Immature natural killer cell (primary cell): ENCODE measurements around the gene JAM3. TPM values are rescaled to one million over a fixed set of nuclear protein-coding genes. Genes with fewer than 3 reads are reported as not detected.

Experiments
- DNase-seq, 3 donors: peaks; one replicate each; pipeline ENCODE4 v3.0.0; 2022; ENCODE audit warnings: mixed read lengths in 1 of 3
- H3K27ac Mint-ChIP-seq, 6 donors: one replicate each; pipeline ENCODE4 v1.8.0; 2020; ENCODE audit warnings: mixed read lengths in 6 of 6, mild to moderate bottlenecking in 5 of 6, inconsistent platforms in 4 of 6, moderate library complexity in 3 of 6
- H3K27me3 Mint-ChIP-seq, 3 donors: one replicate each; pipeline ENCODE4 v1.8.0; 2020 to 2021; ENCODE audit warnings: low read depth in 3 of 3, mild to moderate bottlenecking in 3 of 3, mixed read lengths in 3 of 3, moderate library complexity in 3 of 3, inconsistent platforms in 1 of 3
- H3K36me3 Mint-ChIP-seq, 3 donors: one replicate each; pipeline ENCODE4 v1.8.0; 2020; ENCODE audit warnings: mixed read lengths in 3 of 3, inconsistent platforms in 2 of 3, mild to moderate bottlenecking in 2 of 3
- H3K4me1 Mint-ChIP-seq, 2 donors: one replicate each; pipeline ENCODE4 v1.8.0; 2020; ENCODE audit warnings: inconsistent platforms in 2 of 2, mild to moderate bottlenecking in 2 of 2, mixed read lengths in 2 of 2, moderate library complexity in 1 of 2
- H3K4me3 Mint-ChIP-seq, 5 donors: one replicate each; pipeline ENCODE4 v1.8.0; 2020; ENCODE audit warnings: mild to moderate bottlenecking in 5 of 5, mixed read lengths in 5 of 5, inconsistent platforms in 3 of 5, moderate library complexity in 3 of 5
- H3K9me3 Mint-ChIP-seq, 6 donors: one replicate each; pipeline ENCODE4 v1.8.0; 2020; ENCODE audit warnings: mild to moderate bottlenecking in 6 of 6, mixed read lengths in 6 of 6, inconsistent platforms in 4 of 6, moderate library complexity in 3 of 6
- polyA plus RNA-seq, 3 donors: library from polyadenylated mRNA; unstranded; fragments of 300-500 nt; fragmentation: Illumina TruSeq; gene quantifications; one replicate each; pipeline ENCODE4 v1.2.3, GENCODE V29; 2021

The JAM3 gene
- polyA plus RNA-seq, 3 donors from 2014 or later = 1.6 to 1.9 TPM; not detected in 1

DNA sequence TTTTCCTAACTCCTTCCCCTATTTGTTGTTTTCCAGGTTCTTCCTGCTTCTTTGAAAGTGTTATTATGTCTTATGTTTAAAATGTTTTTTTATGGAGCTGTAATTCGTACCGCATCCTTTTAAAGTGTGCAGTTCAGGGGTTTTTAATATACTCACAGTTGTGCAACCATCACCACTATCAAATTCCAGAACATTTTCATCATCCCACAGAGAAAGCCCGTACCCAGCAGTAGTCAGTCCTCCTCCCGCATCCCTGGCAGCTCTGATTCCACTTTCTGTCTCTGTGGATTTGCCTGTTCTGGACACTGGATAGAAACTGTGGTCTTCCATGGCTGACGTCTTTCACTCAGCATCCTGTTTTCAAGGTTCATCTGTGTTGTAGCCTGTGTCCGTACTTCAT is 73.7 kb downstream of the JAM3 start:
- Mint-ChIP-seq H3K36me3 (peaks cover 0 to 8% (median 0%) of the 10 kb centered on the region in 3 donors), H3K27ac (no peak overlapping the region), H3K9me3 (no peaks in the 10 kb centered on the region), H3K4me1 (peaks cover 4 to 8% of the 10 kb centered on the region in 2 donors), H3K4me3 (no peak overlapping the region), H3K27me3 (peaks cover 3 to 5% (median 5%) of the 10 kb centered on the region in 3 donors)
- DNase-seq = no peak

DNA sequence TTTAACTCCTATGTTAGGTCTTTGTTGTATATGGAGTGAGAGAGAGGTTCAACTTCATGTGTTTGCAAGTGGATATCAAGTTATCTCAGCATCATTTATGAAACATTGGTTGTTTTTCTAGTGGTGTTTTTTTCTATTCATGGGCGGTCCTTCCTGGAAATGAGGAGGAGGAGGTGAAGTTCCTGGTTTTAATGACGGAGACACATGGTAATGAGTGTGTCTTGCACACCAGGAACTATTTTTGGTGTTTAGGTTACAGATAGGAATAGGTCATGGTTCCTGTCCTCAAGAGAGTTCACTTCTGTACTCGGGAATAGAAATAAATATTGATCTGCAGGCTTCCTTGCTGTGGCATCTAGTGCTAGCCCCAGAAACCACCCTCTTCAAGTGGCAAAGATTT is 74.9 kb downstream of the JAM3 start:
- H3K27ac Mint-ChIP-seq = no peak overlapping the region
- peaks cover 2 to 5% (median 5%) of the 10 kb centered on the region in 3 donors for H3K27me3 Mint-ChIP-seq
- no peak for DNase-seq
- H3K4me1 Mint-ChIP-seq = peaks cover 4 to 8% of the 10 kb centered on the region in 2 donors
- H3K4me3 Mint-ChIP-seq = no peak overlapping the region
- H3K36me3 Mint-ChIP-seq = peaks cover 0 to 12% (median 0%) of the 10 kb centered on the region in 3 donors
- H3K9me3 Mint-ChIP-seq = no peaks in the 10 kb centered on the region

DNA sequence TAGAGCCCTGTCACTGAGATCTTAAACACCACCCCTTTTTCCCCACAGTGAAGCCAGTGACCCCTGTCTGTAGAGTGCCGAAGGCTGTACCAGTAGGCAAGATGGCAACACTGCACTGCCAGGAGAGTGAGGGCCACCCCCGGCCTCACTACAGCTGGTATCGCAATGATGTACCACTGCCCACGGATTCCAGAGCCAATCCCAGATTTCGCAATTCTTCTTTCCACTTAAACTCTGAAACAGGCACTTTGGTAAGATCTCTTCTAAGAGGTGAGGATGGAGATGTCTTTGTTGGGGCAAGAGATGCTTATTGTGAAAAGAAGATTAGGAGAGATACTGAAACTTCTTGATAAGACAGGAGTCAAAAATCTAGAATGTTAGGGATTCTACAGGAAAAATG is 75.9 kb downstream of the JAM3 start:
- Mint-ChIP-seq H3K27me3 (peaks cover 0 to 5% (median 3%) of the 10 kb centered on the region in 3 donors), H3K4me1 (peaks cover 4 to 8% of the 10 kb centered on the region in 2 donors), H3K9me3 (no peaks in the 10 kb centered on the region), H3K4me3 (no peak overlapping the region), H3K27ac (no peak overlapping the region), H3K36me3 (peaks cover 0 to 12% (median 5%) of the 10 kb centered on the region in 3 donors)
- DNase-seq = no peak

DNA sequence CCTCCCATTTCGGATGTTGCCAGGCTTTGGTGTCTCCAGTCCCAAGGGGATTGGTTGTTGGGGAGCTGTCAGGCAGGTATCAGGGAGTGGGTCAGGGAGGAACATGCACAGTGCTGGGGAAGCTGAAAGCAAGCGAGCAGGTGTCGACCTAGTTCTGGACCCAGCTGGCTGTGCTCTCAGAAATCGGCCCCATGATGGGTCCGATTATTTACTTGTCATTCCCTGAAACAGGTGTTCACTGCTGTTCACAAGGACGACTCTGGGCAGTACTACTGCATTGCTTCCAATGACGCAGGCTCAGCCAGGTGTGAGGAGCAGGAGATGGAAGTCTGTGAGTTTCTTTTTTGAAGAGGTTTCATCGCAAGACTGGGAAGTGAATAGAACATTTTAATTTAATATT is 76.8 kb downstream of the JAM3 start:
- peaks cover 0 to 12% (median 7%) of the 10 kb centered on the region in 3 donors for H3K36me3 Mint-ChIP-seq
- H3K4me3 Mint-ChIP-seq = no peak overlapping the region
- H3K27me3 Mint-ChIP-seq = peaks cover 0 to 5% (median 3%) of the 10 kb centered on the region in 3 donors
- H3K9me3 Mint-ChIP-seq = no peaks in the 10 kb centered on the region
- peaks cover 4 to 8% of the 10 kb centered on the region in 2 donors for H3K4me1 Mint-ChIP-seq
- no peak overlapping the region for H3K27ac Mint-ChIP-seq
- DNase-seq = no peak

DNA sequence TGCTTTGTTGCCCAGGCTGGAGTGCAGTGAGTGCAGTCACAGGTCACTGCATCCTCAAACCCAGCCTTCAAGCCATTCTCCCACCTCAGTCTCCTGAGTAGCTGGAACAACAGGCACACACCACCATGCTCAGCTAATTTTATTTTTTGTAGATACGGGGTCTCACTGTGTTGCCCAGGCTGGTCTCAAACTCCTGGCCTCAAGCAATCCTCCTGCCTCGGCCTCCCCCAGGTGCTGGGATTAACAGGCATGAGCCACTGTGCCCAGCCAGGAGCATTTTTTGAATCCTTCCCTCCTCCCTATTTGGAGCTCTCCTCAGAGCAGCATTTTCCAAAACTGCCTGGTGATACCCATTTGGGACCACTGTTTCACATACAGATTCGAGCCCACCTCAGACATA is 77.7 kb downstream of the JAM3 start:
- H3K27ac Mint-ChIP-seq = peak overlapping the region in 1 of 6 donors; percentile 37
- H3K27me3 Mint-ChIP-seq = peaks cover 0 to 5% (median 3%) of the 10 kb centered on the region in 3 donors
- H3K4me1 Mint-ChIP-seq = peaks cover 4 to 8% of the 10 kb centered on the region in 2 donors
- no peak overlapping the region for H3K4me3 Mint-ChIP-seq
- H3K9me3 Mint-ChIP-seq = no peaks in the 10 kb centered on the region
- no peak for DNase-seq
- H3K36me3 Mint-ChIP-seq = peaks cover 4 to 15% (median 12%) of the 10 kb centered on the region in 3 donors

DNA sequence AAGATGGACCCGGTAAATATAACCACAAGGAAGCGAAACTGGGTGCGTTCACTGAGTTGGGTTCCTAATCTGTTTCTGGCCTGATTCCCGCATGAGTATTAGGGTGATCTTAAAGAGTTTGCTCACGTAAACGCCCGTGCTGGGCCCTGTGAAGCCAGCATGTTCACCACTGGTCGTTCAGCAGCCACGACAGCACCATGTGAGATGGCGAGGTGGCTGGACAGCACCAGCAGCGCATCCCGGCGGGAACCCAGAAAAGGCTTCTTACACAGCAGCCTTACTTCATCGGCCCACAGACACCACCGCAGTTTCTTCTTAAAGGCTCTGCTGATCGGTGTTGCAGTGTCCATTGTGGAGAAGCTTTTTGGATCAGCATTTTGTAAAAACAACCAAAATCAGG is 80.5 kb downstream of the JAM3 start:
- Mint-ChIP-seq H3K4me3 (no peak overlapping the region), H3K9me3 (no peaks in the 10 kb centered on the region), H3K36me3 (peaks cover 4 to 23% (median 9%) of the 10 kb centered on the region in 3 donors), H3K27me3 (peaks cover 0 to 3% (median 0%) of the 10 kb centered on the region in 3 donors), H3K4me1 (peaks cover under 1 to 1% of the 10 kb centered on the region in 2 donors), H3K27ac (no peak overlapping the region)
- DNase-seq = no peak

DNA sequence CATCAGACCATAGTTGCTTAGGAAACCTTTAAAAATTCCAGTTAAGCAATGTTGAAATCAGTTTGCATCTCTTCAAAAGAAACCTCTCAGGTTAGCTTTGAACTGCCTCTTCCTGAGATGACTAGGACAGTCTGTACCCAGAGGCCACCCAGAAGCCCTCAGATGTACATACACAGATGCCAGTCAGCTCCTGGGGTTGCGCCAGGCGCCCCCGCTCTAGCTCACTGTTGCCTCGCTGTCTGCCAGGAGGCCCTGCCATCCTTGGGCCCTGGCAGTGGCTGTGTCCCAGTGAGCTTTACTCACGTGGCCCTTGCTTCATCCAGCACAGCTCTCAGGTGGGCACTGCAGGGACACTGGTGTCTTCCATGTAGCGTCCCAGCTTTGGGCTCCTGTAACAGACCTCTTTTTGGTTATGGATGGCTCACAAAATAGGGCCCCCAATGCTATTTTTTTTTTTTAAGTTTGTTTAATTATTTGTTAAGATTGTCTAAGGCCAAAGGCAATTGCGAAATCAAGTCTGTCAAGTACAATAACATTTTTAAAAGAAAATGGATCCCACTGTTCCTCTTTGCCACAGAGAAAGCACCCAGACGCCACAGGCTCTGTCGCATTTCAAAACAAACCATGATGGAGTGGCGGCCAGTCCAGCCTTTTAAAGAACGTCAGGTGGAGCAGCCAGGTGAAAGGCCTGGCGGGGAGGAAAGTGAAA is 81.5 kb downstream of the JAM3 start:
- peaks cover 4 to 29% (median 4%) of the 10 kb centered on the region in 3 donors for H3K36me3 Mint-ChIP-seq
- H3K9me3 Mint-ChIP-seq = no peaks in the 10 kb centered on the region
- H3K4me1 Mint-ChIP-seq = no peaks in the 10 kb centered on the region
- no peak overlapping the region for H3K4me3 Mint-ChIP-seq
- DNase-seq = no peak
- peaks cover 0 to 3% (median 0%) of the 10 kb centered on the region in 3 donors for H3K27me3 Mint-ChIP-seq
- H3K27ac Mint-ChIP-seq = no peak overlapping the region

DNA sequence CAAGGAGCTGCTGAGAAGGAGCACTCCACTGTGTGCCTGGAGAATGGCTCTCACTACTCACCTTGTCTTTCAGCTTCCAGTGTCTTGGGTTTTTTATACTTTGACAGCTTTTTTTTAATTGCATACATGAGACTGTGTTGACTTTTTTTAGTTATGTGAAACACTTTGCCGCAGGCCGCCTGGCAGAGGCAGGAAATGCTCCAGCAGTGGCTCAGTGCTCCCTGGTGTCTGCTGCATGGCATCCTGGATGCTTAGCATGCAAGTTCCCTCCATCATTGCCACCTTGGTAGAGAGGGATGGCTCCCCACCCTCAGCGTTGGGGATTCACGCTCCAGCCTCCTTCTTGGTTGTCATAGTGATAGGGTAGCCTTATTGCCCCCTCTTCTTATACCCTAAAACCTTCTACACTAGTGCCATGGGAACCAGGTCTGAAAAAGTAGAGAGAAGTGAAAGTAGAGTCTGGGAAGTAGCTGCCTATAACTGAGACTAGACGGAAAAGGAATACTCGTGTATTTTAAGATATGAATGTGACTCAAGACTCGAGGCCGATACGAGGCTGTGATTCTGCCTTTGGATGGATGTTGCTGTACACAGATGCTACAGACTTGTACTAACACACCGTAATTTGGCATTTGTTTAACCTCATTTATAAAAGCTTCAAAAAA is 82.3 kb downstream of the JAM3 start:
- H3K9me3 Mint-ChIP-seq = no peaks in the 10 kb centered on the region
- H3K4me1 Mint-ChIP-seq = no peaks in the 10 kb centered on the region
- no peak for DNase-seq
- peaks cover 4 to 33% (median 7%) of the 10 kb centered on the region in 3 donors for H3K36me3 Mint-ChIP-seq
- peaks cover 0 to 3% (median 0%) of the 10 kb centered on the region in 3 donors for H3K27me3 Mint-ChIP-seq
- H3K4me3 Mint-ChIP-seq = no peak overlapping the region
- H3K27ac Mint-ChIP-seq = peak overlapping the region in 1 of 6 donors; percentile 14

DNA sequence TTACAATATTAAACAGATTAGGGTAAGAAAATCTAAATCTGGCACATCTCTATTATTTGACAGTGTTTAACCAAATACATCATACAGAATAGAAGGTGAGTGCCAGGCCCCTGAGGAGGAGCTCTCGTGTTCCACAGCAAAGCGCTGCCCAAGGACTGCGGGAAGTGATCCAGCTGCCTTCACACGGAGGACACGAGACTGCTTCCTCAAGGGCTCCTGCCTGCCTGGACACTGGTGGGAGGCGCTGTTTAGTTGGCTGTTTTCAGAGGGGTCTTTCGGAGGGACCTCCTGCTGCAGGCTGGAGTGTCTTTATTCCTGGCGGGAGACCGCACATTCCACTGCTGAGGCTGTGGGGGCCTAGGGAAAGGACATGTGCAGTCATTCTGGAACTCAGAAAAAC is 83.8 kb downstream of the JAM3 start:
- H3K27me3 Mint-ChIP-seq = peaks cover 0 to 3% (median 0%) of the 10 kb centered on the region in 3 donors
- peaks cover 7 to 41% (median 14%) of the 10 kb centered on the region in 3 donors for H3K36me3 Mint-ChIP-seq
- no peaks in the 10 kb centered on the region for H3K4me1 Mint-ChIP-seq
- H3K4me3 Mint-ChIP-seq = no peak overlapping the region
- H3K27ac Mint-ChIP-seq = no peak overlapping the region
- no peak for DNase-seq
- H3K9me3 Mint-ChIP-seq = no peaks in the 10 kb centered on the region

DNA sequence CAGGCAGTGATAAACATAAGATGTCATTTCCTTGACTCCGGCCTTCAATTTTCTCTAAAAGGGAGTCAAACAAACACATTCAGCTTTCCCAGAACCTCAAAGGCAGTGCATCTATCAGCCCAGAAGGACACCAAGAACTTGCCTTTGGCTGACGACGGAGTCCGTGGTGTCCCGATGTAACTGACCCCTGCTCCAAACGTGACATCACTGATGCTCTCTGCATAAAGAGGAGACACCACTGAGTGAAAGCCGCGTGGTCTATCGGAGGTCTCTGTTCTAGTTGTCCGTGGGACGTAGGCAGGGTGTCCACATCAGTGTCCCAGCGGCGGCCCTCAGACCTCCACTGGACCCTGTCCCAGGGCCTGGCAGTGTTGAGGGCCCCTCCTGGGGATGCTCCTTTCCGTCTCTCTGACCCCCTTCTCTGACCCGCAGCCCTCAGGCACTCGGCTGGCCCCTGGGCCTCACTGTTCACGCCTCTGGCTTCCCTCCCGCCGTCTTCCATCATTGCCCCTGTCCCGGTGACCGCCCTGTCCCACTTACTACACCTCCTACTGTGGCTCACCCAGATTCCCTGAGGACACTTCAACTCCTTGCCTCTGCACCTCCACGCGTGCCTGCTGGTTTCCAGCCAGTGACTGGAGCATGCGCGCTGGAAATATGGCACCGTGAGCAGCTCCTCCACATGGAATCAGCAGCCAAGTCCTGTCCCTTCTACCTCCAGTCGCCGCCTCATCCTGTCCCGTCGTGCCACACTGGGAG is 84.5 kb downstream of the JAM3 start:
- H3K27ac Mint-ChIP-seq = peak overlapping the region in 1 of 6 donors; percentile 29
- no peak for DNase-seq

DNA sequence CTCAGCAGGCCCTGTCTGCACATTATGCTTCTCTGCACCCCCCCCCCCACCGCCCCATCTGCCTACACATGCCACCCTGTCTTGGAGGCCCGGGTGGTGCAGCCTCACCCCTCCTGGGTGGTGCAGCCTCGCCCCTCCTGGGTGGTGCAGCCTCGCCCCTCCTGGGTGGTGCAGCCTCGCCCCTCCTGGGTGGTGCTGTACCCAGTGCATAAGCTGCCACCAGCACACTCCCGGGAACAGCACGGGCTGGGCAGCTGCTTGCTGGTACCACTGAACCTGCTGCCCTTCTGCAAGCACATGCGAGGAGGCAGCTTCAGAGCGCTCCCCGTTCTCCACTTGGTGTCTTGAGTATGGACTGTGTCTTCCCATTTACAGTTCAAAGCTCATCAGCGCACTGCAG is 85.6 kb downstream of the JAM3 start:
- Mint-ChIP-seq H3K27me3 (peaks cover 0 to 3% (median 0%) of the 10 kb centered on the region in 3 donors), H3K36me3 (peaks cover 3 to 52% (median 17%) of the 10 kb centered on the region in 3 donors), H3K4me1 (no peaks in the 10 kb centered on the region), H3K9me3 (no peaks in the 10 kb centered on the region), H3K27ac (no peak overlapping the region), H3K4me3 (no peak overlapping the region)
- no peak for DNase-seq

More for the DNA sequence above, 84.5 kb downstream of the JAM3 start:
- Mint-ChIP-seq H3K36me3 (peaks cover 3 to 46% (median 17%) of the 10 kb centered on the region in 3 donors), H3K27me3 (peaks cover 0 to 3% (median 0%) of the 10 kb centered on the region in 3 donors), H3K4me3 (no peak overlapping the region), H3K4me1 (no peaks in the 10 kb centered on the region), H3K9me3 (no peaks in the 10 kb centered on the region)

DNA sequence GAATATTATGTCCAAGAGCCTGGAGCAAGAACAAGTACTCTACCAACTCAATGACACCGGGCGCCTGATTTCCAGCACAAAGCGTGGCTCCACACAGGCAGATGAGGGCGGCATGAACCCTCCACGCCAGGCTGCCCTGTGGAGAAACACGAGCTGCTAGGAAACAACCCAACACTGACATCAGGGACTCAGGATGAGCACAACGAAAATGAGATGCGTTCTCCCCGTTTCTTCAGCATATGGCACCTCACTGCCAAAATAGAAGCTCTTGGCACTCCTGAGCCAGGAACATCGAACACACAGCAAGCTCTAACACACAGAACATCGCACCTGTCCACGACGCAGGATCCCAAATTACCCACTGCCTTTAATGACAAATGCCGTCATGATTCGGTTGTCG is 86.6 kb downstream of the JAM3 start:
- Mint-ChIP-seq H3K27me3 (peaks cover 0 to 3% (median 0%) of the 10 kb centered on the region in 3 donors), H3K9me3 (no peaks in the 10 kb centered on the region), H3K36me3 (peaks cover 3 to 60% (median 22%) of the 10 kb centered on the region in 3 donors), H3K4me3 (no peak overlapping the region), H3K27ac (no peak overlapping the region), H3K4me1 (no peaks in the 10 kb centered on the region)
- DNase-seq = no peak

DNA sequence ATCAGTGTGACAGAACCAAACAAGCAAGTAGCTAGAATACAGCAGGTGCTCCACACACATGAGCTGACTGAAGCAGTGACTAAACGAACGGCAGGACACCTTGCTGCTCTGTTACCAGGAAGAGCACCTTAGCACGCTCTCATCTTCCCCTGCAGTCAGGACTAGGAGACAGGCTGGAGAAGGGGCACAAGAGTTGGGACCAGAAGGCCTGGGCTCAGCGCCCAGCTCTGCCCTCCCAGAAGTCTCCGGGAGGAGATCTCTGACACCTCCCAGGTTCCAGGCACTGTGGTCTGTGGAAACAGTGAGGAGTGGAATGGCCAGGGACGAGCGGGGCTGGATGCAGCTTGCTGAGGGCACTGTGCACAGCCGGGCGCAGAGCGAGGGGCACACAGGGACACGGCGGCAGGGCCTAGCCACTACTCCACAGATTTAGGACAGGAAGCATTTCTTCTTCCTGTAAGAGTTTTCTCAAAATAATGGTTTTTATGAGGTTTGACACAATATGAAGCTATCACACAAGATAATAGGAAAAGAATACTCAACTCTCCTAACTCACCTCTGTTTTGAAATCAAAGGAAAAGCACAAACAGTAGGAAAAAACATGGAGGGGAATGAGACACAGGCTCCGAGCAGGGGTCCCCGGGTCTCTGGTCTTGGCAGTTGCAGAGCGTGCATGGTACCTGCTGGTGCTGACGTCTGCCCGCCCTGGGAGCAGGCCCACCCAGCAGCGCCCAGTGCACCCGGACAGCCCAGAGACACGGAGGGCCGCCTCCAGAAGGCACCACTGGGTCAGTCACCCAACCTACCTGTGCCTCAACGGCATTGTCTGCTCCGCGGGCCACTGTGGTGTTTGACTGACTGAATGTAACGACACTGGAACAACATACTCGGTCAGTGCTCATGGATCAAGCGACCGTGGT is 87.3 kb downstream of the JAM3 start:
- Mint-ChIP-seq H3K27me3 (peaks cover 0 to under 1% (median 0%) of the 10 kb centered on the region in 3 donors), H3K4me3 (no peak overlapping the region), H3K27ac (no peak overlapping the region), H3K36me3 (peaks cover 3 to 60% (median 24%) of the 10 kb centered on the region in 3 donors), H3K9me3 (no peaks in the 10 kb centered on the region), H3K4me1 (no peaks in the 10 kb centered on the region)
- no peak for DNase-seq
